Common myeloid progenitor, CD34-positive (primary cell): Measurements from ENCODE around the gene CACNA1A.
"Not testable (repeated sequence)": the region's sequence is repeated elsewhere in the genome, so short reads cannot be mapped to it uniquely, and the experiment has no call there.

Source experiments
- CTCF ChIA-PET: fragments of 350-600 bp; sonication (Branson Sonifier 250); formaldehyde crosslinking; loops from one replicate; lab custom pipeline; 2021; ENCODE audit warnings: antibody characterized with exemption; lab: Charles Lee
- POLR2A ChIA-PET: fragments of 350-600 bp; sonication (Branson Sonifier 250); formaldehyde crosslinking; loops from one replicate; lab custom pipeline; 2021; ENCODE audit warnings: antibody characterized with exemption; lab: Charles Lee
- DNase-seq, 3 donors: peaks; one replicate each; pipeline versions ENCODE4 v3.0.0 to v3.0.0-alpha.2; 2013
- H3K27ac ChIP-seq, 2 experiments: 1 replicate in 1 of 2; 2 replicates in 1 of 2; pipeline ENCODE4 v1.7.0; 2013; ENCODE audit warnings: inconsistent platforms in 2 of 2, low read length in 2 of 2, mild to moderate bottlenecking in 2 of 2, low read depth in 1 of 2, moderate library complexity in 1 of 2; ENCODE audit not compliant: severe bottlenecking in 2 of 2, insufficient read depth in 1 of 2, poor library complexity in 1 of 2
- H3K27me3 ChIP-seq, 5 experiments: replicated peaks in 2 of 5; 1 replicate in 3 of 5; 2 replicates in 2 of 5; pipeline versions ENCODE4 v1.6.1 to v1.7.0; 2013; ENCODE audit warnings: low read length in 4 of 5, mild to moderate bottlenecking in 2 of 5, moderate library complexity in 2 of 5, inconsistent platforms in 1 of 5; ENCODE audit not compliant: insufficient read depth in 5 of 5, control insufficient read depth in 4 of 5
- H3K36me3 ChIP-seq, 4 experiments: 1 replicate in 2 of 4; 2 replicates in 2 of 4; pipeline versions ENCODE4 v1.6.1 to v1.7.0; 2013; ENCODE audit warnings: low read length in 3 of 4, control low read depth in 1 of 4, mild to moderate bottlenecking in 1 of 4; ENCODE audit not compliant: control insufficient read depth in 4 of 4, insufficient read depth in 4 of 4
- H3K4me1 ChIP-seq, 4 experiments: 1 replicate in 3 of 4; 2 replicates in 1 of 4; pipeline versions ENCODE4 v1.6.1 to v1.7.1; 2013; ENCODE audit warnings: low read length in 3 of 4, mild to moderate bottlenecking in 3 of 4, control low read depth in 1 of 4, inconsistent platforms in 1 of 4, moderate library complexity in 1 of 4; ENCODE audit not compliant: control insufficient read depth in 4 of 4, insufficient read depth in 4 of 4; ENCODE audit errors: control extremely low read depth in 1 of 4
- H3K4me3 ChIP-seq, 7 experiments: 1 replicate in 4 of 7; 2 replicates in 3 of 7; pipeline versions ENCODE4 v1.5.1 to v1.7.0; 2013; ENCODE audit warnings: mild to moderate bottlenecking in 7 of 7, low read length in 6 of 7, moderate library complexity in 6 of 7, inconsistent platforms in 2 of 7, low read depth in 2 of 7, control low read depth in 1 of 7; ENCODE audit not compliant: insufficient read depth in 4 of 7, control insufficient read depth in 1 of 7; ENCODE audit errors: extremely low read depth in 1 of 7
- H3K9me3 ChIP-seq, 5 experiments: 1 replicate in 4 of 5; 2 replicates in 1 of 5; pipeline versions ENCODE4 v1.6.1 to v1.7.1; 2013; ENCODE audit warnings: low read length in 4 of 5, mild to moderate bottlenecking in 2 of 5, inconsistent platforms in 1 of 5, low read depth in 1 of 5, moderate library complexity in 1 of 5; ENCODE audit not compliant: control insufficient read depth in 4 of 5, insufficient read depth in 2 of 5; ENCODE audit errors: control extremely low read depth in 1 of 5
- WGBS: methylation state at CpG from one replicate; pipeline ENCODE4 v1.1.5; 2013; ENCODE audit not compliant: insufficient coverage; 5-methylcytosine and 5-hydroxymethylcytosine counted together

The CACNA1A gene

DNA sequence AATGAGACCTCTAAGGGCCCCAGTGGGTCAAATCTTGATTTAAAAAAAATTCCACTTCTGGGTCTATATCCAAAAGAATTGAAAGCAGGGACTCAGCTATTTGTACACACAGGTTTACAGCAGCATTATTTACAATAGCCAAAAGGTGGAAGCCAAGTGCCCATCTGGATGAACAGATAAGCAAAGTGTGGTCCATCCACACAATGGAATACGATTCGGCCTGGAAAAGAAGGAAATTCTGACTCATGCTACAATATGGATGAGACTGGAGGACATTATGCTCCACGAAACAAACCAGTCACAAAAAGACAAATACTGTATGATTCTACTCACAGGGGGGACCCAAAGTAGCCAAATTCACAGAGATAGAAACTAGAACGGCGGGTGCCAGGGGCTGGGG is 76.7 kb downstream of the CACNA1A start:
- peak; percentile 13 to 49 (median 22) for DNase-seq
- ChIA-PET CTCF (interaction anchor here (1.4 kb wide), 1 partner anchor 13 kb away, joined by 3 read pairs; no protein-coding TSS in a partner anchor), POLR2A (no interaction called here)
- H3K27me3 ChIP-seq: peaks cover 0 to 7% (median 0%) of the 10 kb centered on the region in 5 experiments
- H3K4me3 ChIP-seq: no peak overlapping the region
- H3K9me3 ChIP-seq: peaks cover 0 to 11% (median 6%) of the 10 kb centered on the region in 5 experiments
- no peak overlapping the region for H3K27ac ChIP-seq
- H3K4me1 ChIP-seq: no peaks in the 10 kb centered on the region
- H3K36me3 ChIP-seq: no peaks in the 10 kb centered on the region
- no CpG with 5 or more reads among the region's 5 CpGs for WGBS

GRCh38 chr19:13428352-13428751 is 77.9 kb downstream of the CACNA1A start:
- CTCF ChIA-PET: interaction anchor here (0.9 to 1.8 kb wide), 3 partner anchors 10 to 53 kb away, joined by 3 to 5 read pairs (median 4); no protein-coding TSS in a partner anchor
- WGBS: 53% methylated on average over 9 of the region's 9 CpGs
- DNase-seq: peak; percentile 13 to 20 (median 16)

DNA sequence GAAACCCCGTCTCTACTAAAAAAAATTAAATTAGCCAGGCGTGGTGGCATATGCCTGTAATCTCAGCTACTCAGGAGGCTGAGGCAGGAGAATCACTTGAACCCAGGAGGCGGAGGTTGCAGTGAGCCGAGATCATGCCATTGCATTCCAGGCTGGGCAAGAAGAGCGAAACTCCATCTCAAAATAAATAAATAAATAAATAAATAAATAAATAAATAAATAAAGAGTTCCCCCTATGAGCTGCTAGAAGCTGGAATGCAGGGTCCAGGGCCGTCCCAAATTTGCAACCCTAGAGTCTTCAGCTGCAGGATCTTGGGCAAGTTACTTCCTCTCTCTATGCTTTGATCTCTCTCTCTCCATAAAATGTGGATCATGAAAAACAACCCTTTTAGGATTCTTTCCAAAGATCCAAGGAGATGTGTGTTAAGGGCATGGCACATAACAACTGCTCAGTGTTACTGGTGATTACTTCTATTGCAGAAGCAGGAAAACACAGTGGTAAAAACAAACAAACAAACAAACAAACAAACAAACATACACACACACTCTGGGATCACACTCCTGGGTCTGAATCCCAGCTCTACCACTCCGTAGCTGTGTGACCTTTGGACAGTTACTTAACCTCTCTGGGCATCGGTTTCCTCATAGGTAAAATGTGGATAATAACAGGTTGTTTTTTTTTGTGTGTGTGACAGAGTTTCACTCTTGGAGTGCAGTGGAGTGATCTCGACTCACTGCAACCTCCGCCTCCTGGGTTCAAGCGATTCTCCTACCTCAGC is 78.8 kb downstream of the CACNA1A start:
- Histone ChIP-seq H3K4me1 (no peaks in the 10 kb centered on the region), H3K9me3 (peaks cover 0 to 18% (median 6%) of the 10 kb centered on the region in 5 experiments), H3K4me3 (no peak overlapping the region), H3K36me3 (no peaks in the 10 kb centered on the region), H3K27ac (no peak overlapping the region), H3K27me3 (peaks cover 0 to 7% (median 0%) of the 10 kb centered on the region in 5 experiments)
- POLR2A ChIA-PET: no interaction called here
- WGBS: 97% methylated on average over 6 of the region's 11 CpGs
- DNase-seq: no peak
- CTCF ChIA-PET: interaction anchor here (0.9 to 1.8 kb wide), 4 partner anchors 9 to 151 kb away, joined by 3 to 5 read pairs (median 3); no protein-coding TSS in a partner anchor

More at GRCh38 chr19:13428352-13428751, 77.9 kb downstream of the CACNA1A start:
- Histone ChIP-seq H3K27me3 (peaks cover 0 to 7% (median 0%) of the 10 kb centered on the region in 5 experiments), H3K27ac (no peak overlapping the region), H3K9me3 (peaks cover 0 to 11% (median 6%) of the 10 kb centered on the region in 5 experiments), H3K4me3 (no peak overlapping the region), H3K4me1 (no peaks in the 10 kb centered on the region), H3K36me3 (no peaks in the 10 kb centered on the region)
- POLR2A ChIA-PET: no interaction called here

DNA sequence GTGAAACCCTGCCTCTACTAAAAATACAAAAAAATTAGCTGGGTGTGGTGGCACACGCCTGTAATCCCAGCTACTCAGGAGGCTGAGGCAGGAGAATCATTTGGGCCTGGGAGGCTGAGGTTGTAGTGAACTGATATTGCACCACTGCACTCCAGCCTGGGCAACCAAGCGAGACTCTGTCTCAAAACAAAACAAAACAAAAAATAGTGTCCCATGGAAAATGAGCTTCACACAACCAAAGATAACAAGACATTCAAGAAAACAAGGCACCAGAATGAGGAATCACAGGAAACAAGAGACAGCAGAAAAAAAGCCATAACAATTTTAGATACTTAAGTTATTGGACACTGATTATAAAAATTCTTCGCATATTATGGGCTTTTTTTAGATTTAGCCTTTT is 80.4 kb downstream of the CACNA1A start:
- H3K36me3 ChIP-seq, CTCF ChIA-PET, DNase-seq, H3K27ac ChIP-seq, H3K27me3 ChIP-seq, H3K4me1 ChIP-seq, POLR2A ChIA-PET, H3K4me3 ChIP-seq: not testable (repeated sequence)
- H3K9me3 ChIP-seq: peaks cover 0 to 27% (median 9%) of the 10 kb centered on the region in 5 experiments
- WGBS: 100% methylated on average over 1 of the region's 3 CpGs

- Histone ChIP-seq H3K27ac (no peak overlapping the region), H3K27me3 (peaks cover 0 to 7% (median 0%) of the 10 kb centered on the region in 5 experiments), H3K4me3 (no peak overlapping the region), H3K9me3 (peaks cover 0 to 27% (median 9%) of the 10 kb centered on the region in 5 experiments), H3K4me1 (no peaks in the 10 kb centered on the region), H3K36me3 (no peaks in the 10 kb centered on the region)
- no peak for DNase-seq
- CTCF ChIA-PET: interaction anchor here (0.6 kb wide), 1 partner anchor 243 kb away, joined by 3 read pairs; no protein-coding TSS in a partner anchor
- 87% methylated on average over 3 of the region's 3 CpGs for WGBS
- POLR2A ChIA-PET: no interaction called here
Measured at GRCh38 chr19:13425151-13425550, 81.1 kb downstream of the CACNA1A start.

DNA sequence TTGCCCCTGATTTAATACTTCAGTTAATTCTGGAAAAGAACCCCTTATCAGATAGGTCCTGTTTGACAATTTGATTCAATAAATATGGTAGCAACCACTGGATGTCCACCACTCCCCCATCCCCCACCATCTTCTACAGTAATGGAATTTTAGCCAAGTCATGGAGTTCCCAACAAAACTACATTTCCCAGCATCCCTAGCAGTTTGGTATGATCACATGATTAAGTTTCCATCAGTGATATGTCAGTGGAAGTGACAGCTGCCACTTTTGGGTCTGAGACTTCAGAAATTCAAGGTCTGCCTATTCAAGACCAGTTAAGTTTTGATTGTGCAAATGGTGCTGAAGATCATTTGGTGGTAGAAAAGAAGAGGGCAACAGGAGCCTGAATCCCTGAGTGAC is 85.5 kb downstream of the CACNA1A start:
- ChIA-PET POLR2A (no interaction called here), CTCF (no interaction called here)
- no peaks in the 10 kb centered on the region for H3K36me3 ChIP-seq
- H3K9me3 ChIP-seq: peaks cover 0 to 23% (median 9%) of the 10 kb centered on the region in 5 experiments
- H3K27ac ChIP-seq: no peak overlapping the region
- no peaks in the 10 kb centered on the region for H3K4me1 ChIP-seq
- no peaks in the 10 kb centered on the region for H3K27me3 ChIP-seq
- H3K4me3 ChIP-seq: no peak overlapping the region
- no peak for DNase-seq

DNA sequence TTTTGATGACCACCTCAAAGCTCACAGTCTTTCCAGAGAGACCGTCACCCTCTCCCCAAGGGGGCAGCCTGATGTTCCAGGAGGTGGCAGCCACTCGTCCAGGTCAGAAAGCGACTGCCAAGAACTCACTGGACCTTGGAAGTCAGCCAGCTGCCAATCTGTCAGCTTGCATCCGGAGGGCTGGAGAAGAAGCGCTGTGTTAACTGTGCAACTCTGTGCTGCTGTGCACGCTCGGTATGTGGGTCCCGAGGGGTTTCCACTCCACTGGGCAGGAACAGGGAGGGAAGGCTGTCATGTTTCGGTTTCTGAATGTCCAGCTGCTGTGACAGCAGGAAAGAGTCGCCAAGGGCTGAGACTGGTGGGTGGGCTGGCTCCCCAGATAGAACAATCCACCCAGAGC is 89.2 kb downstream of the CACNA1A start:
- Histone ChIP-seq H3K4me3 (no peak overlapping the region), H3K4me1 (no peaks in the 10 kb centered on the region), H3K36me3 (no peaks in the 10 kb centered on the region), H3K27me3 (no peaks in the 10 kb centered on the region), H3K27ac (no peak overlapping the region), H3K9me3 (peaks cover 0 to 5% (median 0%) of the 10 kb centered on the region in 5 experiments)
- DNase-seq: no peak
- ChIA-PET POLR2A (no interaction called here), CTCF (no interaction called here)
- WGBS: 84% methylated on average over 8 of the region's 10 CpGs
